ENCODE results near the gene MIF4GD.

MIF4GD gene

DNA sequence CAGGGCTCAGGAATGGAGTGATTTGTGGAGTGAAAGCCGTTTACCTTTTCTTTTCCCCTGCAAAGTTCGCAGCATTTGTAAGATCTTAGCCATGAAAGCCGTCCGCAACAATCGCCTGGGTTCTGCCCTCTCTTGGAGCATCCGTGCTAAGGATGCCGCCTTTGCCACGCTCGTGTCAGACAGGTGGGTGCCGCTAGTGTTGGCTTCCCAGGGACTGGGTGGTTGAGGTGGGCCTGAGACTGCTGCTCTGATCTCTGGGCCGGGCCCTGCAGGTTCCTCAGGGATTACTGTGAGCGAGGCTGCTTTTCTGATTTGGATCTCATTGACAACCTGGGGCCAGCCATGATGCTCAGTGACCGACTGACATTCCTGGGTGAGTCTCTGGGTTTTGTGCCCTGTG is 38.2 kb downstream of the MIF4GD start:
- no peak for DNase-seq (ENCODE audit: low read depth)

DNA sequence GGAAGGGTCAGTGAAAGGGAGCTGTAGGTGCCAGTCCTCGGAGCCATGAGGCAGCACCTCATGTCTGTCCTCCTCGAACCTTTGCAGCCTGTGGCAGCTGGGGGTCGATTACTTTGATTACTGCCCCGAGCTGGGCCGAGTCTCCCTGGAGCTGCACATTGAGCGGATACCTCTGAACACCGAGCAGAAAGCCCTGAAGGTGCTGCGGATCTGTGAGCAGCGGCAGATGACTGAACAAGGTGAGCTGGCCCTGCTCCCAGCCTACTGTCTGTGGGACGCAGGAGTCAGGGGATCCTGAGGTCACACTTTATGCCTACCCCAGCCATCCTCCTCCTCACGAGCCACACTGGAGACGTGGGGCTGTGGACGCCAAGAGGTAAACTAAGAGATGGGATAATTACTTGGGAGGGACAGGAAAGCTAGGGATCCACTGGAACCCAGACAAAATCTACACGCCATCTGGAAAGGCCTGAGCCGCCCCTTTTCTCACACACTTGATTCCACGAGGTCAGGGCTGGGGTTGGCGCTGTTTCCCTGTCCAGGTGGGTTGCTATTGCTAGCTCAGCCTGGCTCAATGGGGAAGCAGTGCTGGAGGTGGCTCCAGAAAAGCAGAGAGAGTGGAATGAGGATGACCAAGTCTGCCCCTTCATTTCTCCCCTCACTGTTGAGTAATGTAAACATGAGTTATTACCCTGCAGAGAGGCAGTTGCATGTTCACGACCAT is 39.1 kb downstream of the MIF4GD start:
- no peak for DNase-seq (ENCODE audit: low read depth)

GRCh38 chr17:75231071-75231470 is 40.0 kb downstream of the MIF4GD start:
- DNase-seq (ENCODE audit: low read depth), result no peak

GRCh38 chr17:75228847-75229246 is 42.2 kb downstream of the MIF4GD start:
- no peak for DNase-seq (ENCODE audit: low read depth)

- no peak for DNase-seq (ENCODE audit: low read depth)
Observed at GRCh38 chr17:75228305-75228704, 42.7 kb downstream of the MIF4GD start.

DNA sequence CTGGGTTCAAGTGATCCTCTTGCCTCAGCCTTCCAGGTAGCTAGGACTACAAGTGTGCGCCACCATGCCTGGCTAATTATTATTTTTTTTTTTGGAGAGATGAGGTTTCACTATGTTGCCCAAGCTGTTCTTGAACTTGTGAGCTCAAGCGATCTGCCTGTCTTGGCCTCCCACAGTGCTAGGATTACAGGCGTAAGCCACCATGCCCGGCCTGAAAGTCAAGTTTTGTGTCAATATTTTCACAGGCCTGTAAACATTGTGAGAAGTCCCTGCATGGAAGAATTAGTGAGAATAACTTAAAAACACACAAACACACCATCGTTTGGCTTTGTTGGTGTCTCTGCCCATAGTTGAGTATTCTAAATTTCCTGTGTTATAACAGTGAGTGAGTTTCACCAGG is 43.3 kb downstream of the MIF4GD start:
- no peak for DNase-seq (ENCODE audit: low read depth)

GRCh38 chr17:75225016-75225415 is 46.0 kb downstream of the MIF4GD start:
- no peak for DNase-seq (ENCODE audit: low read depth)

GRCh38 chr17:75219815-75220214 is 51.2 kb downstream of the MIF4GD start:
- no peak for DNase-seq (ENCODE audit: low read depth)

GRCh38 chr17:75218131-75218530 is 52.9 kb downstream of the MIF4GD start:
- DNase-seq (ENCODE audit: low read depth), result no peak

Data from activated T-cell treated with anti-CD3 and anti-CD28 coated beads for 1 hour (primary cell).